Activated T-cell treated with anti-CD3 and anti-CD28 coated beads, Interleukin-2, amount 50 U/mL, for 4 hours (primary cell): Measurements from ENCODE around the gene RPS6KA1. TPM values are rescaled to one million over a fixed set of nuclear protein-coding genes. Genes with fewer than 3 reads are reported as not detected.
A peak's percentile ranks its signal among the peaks of the same experiment; 100 is the strongest.
"Not testable (repeated sequence)": the region's sequence is repeated elsewhere in the genome, so short reads cannot be mapped to it uniquely, and the experiment has no call there.

Experiments
- ATAC-seq, 2 donors: fragments of 200-7000 bp; cut with Tn5 transposase; one replicate each; pipeline ENCODE4 v1.10.0; 2021
- DNase-seq: peaks from one replicate; pipeline ENCODE4 v3.0.0-alpha.2; 2020
- H3K27me3 Mint-ChIP-seq: one replicate; pipeline ENCODE4 v1.8.0; 2021; ENCODE audit warnings: low read depth, mixed read lengths
- H3K36me3 Mint-ChIP-seq: one replicate; pipeline ENCODE4 v1.8.0; 2022; ENCODE audit warnings: mixed read lengths; ENCODE audit not compliant: insufficient read depth
- H3K4me1 Mint-ChIP-seq: one replicate; pipeline ENCODE4 v1.8.0; 2021; ENCODE audit warnings: low read depth, mixed read lengths
- H3K4me3 Mint-ChIP-seq: one replicate; pipeline ENCODE4 v1.8.0; 2021; ENCODE audit warnings: mild to moderate bottlenecking, moderate library complexity, mixed read lengths
- H3K9me3 Mint-ChIP-seq: one replicate; pipeline ENCODE4 v1.8.0; 2021; ENCODE audit warnings: mixed read lengths
- total RNA-seq, 3 donors: library from RNA; stranded (reverse); gene quantifications; one replicate each; pipeline ENCODE4 v1.2.1, GENCODE V29; 2021

RPS6KA1 gene
- total RNA-seq, result 100 to 1,000 TPM; 131 to 157 (median 134) TPM

GRCh38 chr1:26529655-26530409 is at the start of gene RPS6KA1:
Gene RPS6KA1 (plus strand): TSS chr1:26529761. CDS start chr1:26529921, 160 bp downstream.
- Mint-ChIP-seq H3K36me3 (no peaks in the 10 kb centered on the region), H3K4me3 (peak within 1 kb of the TSS; percentile 84), H3K4me1 (peaks cover 24% of the 10 kb centered on the region), H3K9me3 (no peaks in the 10 kb centered on the region), H3K27me3 (no peaks in the 10 kb centered on the region)
- ATAC-seq (peak; percentile 93), DNase-seq (peak; percentile 54)

DNA sequence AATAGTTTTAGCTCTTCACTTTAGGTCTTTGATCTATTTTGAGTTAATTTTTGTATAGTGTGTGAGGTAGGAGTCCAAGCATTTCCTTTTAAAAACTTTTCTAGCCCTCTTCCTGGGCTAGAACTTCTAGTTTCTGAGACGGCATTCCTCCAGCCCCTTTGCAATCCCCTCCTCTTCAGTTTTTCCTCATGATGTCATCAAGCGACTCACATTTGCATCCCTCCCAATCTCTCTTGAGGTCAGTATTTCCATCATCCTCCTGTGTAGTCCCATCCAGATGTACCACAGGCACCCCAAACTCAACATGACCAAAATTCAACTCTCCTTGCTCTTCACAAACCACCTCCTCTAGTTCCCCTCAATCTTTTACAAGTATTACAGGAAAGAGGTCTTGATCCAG is 46.6 kb upstream of the RPS6KA1 start:
- DNase-seq, result no peak

GRCh38 chr1:26483980-26484379 is 45.6 kb upstream of the RPS6KA1 start:
- ATAC-seq, result no peak

More for the DNA sequence above, 46.6 kb upstream of the RPS6KA1 start:
- Mint-ChIP-seq H3K9me3 (no peaks in the 10 kb centered on the region), H3K4me3 (no peak overlapping the region), H3K27me3 (no peaks in the 10 kb centered on the region), H3K4me1 (peaks cover 8% of the 10 kb centered on the region), H3K36me3 (peaks cover 6% of the 10 kb centered on the region)
- no peak for ATAC-seq

DNA sequence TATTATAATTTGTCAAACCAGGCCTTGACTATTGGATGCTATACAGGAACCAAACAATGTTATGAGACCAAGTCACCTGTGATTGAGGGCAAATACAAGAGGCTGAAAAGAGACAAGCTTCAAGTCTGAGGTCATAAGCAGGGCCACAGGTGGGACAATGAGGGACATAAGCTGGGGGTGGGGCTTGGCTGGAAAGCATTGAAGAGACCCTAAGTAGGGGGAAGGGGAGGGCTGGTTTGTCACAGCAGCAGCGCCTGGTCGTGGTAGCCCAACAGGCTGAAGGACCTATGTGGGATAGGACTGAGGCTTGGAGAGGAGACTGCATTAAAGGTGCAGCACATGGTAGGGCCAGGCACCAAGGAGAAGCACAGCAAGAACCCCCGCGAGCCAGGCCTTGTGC is 39.4 kb upstream of the RPS6KA1 start:
- Mint-ChIP-seq H3K9me3 (no peaks in the 10 kb centered on the region), H3K4me3 (no peak overlapping the region)
- no peak for ATAC-seq

More at GRCh38 chr1:26483980-26484379, 45.6 kb upstream of the RPS6KA1 start:
- Mint-ChIP-seq H3K27me3 (no peaks in the 10 kb centered on the region), H3K4me3 (no peak overlapping the region), H3K4me1 (peaks cover 5% of the 10 kb centered on the region), H3K9me3 (no peaks in the 10 kb centered on the region), H3K36me3 (peaks cover 2% of the 10 kb centered on the region)
- no peak for DNase-seq

DNA sequence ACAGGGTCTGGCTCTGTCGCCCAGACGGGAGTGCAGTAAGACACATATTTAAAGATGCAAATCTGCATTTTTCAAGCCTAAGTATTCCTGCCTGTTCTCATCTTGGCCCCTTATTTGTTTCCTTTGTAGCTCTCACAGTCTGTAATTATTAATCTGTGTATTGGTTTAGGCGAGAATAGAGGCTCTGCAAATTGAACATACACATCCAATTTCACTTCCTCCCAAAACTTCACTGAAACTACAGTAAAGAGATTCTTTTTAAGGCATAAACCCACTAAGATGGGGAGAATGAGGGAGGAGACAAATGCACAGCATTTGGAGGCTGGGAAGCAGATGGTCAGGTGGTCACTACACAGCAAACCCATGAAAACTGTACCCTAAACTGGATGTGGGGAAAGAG is 36.3 kb upstream of the RPS6KA1 start:
- Mint-ChIP-seq H3K4me3 (no peak overlapping the region), H3K27me3 (no peaks in the 10 kb centered on the region), H3K9me3 (no peaks in the 10 kb centered on the region), H3K4me1 (no peaks in the 10 kb centered on the region), H3K36me3 (no peaks in the 10 kb centered on the region)
- DNase-seq, result no peak
- ATAC-seq, result no peak

More for the DNA sequence above, 39.4 kb upstream of the RPS6KA1 start:
- H3K36me3 Mint-ChIP-seq, result no peaks in the 10 kb centered on the region
- H3K4me1 Mint-ChIP-seq, result no peaks in the 10 kb centered on the region
- DNase-seq, result no peak
- no peaks in the 10 kb centered on the region for H3K27me3 Mint-ChIP-seq

DNA sequence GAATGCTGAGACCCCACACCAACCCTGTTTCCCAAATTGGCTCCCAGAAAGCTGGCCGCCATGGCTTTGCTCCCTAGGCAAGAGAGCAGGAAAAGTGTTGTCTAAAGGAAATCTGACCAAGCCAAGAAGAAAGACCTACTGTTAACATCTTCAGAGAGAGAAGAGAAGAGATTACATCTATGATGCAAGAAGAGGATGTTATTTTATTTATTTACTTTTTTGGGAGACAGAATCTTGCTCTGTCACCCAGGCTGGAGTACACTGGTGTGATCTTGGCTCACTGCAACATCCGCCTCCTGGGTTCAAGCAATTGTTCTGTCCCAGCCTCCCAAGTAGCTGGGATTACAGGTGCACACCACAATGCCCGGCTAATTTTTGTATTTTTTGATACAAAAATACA is 35.6 kb upstream of the RPS6KA1 start:
- H3K4me1 Mint-ChIP-seq, result peaks cover 2% of the 10 kb centered on the region
- no peak overlapping the region for H3K4me3 Mint-ChIP-seq
- no peaks in the 10 kb centered on the region for H3K27me3 Mint-ChIP-seq
- no peaks in the 10 kb centered on the region for H3K36me3 Mint-ChIP-seq
- DNase-seq, result no peak
- no peaks in the 10 kb centered on the region for H3K9me3 Mint-ChIP-seq
- no peak for ATAC-seq

GRCh38 chr1:26496861-26497260 is 32.7 kb upstream of the RPS6KA1 start:
- Mint-ChIP-seq H3K36me3 (no peaks in the 10 kb centered on the region), H3K9me3 (no peaks in the 10 kb centered on the region), H3K4me3 (no peak overlapping the region), H3K27me3 (no peaks in the 10 kb centered on the region), H3K4me1 (peaks cover 4% of the 10 kb centered on the region)
- DNase-seq (no peak), ATAC-seq (no peak)

DNA sequence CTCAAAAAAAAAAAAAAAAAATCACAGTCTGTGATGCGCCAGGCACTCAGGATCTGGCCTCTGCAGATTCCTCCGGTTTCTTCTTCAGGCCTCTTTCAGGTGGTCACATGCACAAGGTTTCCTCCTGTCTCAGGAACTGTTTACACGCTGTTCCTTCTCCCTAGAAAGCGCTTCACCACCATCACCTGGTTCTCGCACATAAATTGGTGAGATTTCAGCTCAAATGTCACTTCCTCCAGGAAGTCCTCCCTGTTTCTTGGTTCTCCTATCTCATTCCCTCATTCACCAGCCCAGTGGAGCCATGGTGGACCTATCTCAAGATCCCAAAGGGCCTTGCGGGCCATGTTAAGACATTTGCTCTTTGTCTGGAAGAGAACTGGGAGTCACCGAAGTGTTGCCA is 30.7 kb upstream of the RPS6KA1 start:
- Mint-ChIP-seq H3K9me3 (no peaks in the 10 kb centered on the region), H3K4me3 (peak overlapping the region; percentile 20), H3K27me3 (no peaks in the 10 kb centered on the region), H3K4me1 (peaks cover 5% of the 10 kb centered on the region), H3K36me3 (no peaks in the 10 kb centered on the region)
- DNase-seq (no peak), ATAC-seq (no peak)

DNA sequence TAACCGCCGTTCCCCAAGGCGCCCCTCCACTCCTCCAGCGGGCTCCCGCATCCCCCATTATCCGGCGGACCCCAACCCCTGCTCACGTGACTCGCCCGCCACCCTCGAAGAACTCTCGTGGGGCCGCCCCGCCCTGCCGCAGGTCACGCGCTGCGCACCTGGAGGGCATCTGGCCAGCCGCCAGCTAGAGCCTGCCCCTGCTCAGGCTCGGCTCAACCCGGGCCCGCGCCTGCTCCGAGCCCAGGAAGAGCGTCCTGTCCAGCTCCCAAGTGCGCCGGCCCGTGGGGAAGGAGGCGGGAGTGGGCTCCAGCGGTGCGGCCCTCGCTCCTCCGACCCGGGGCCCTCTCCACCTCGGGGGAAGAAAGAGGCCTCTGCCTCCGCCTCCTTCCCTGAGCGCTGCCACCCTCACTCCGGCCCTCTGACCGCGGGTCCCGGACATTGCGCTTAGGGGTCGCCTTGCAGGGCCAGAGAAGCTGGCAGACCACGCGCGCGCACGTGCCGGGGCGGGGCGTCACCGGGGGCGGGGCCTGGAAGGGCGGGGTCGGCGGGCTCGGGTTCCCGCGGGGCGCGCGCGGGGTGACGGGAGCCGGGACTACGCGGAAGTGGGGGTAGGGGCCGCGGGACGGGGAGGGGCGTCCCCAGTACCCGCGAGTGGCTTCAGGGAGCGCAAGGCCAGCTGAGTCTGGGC is 28.9 kb upstream of the RPS6KA1 start:
- DNase-seq (peak; percentile 91), ATAC-seq (peak; percentile 82 to 83)
- H3K4me1 Mint-ChIP-seq, result peaks cover 5% of the 10 kb centered on the region
- H3K27me3 Mint-ChIP-seq, result no peaks in the 10 kb centered on the region
- H3K4me3 Mint-ChIP-seq, result peak overlapping the region; percentile 86
- H3K36me3 Mint-ChIP-seq, result no peaks in the 10 kb centered on the region
- no peaks in the 10 kb centered on the region for H3K9me3 Mint-ChIP-seq

- not testable (repeated sequence) for H3K4me3 Mint-ChIP-seq, H3K9me3 Mint-ChIP-seq, ATAC-seq, H3K27me3 Mint-ChIP-seq, DNase-seq, H3K36me3 Mint-ChIP-seq, H3K4me1 Mint-ChIP-seq
These were observed 18.9 kb upstream of the RPS6KA1 start for GRCh38 chr1:26510711-26511110.

GRCh38 chr1:26515836-26516235 is 13.7 kb upstream of the RPS6KA1 start:
- H3K9me3 Mint-ChIP-seq, H3K27me3 Mint-ChIP-seq, H3K36me3 Mint-ChIP-seq, DNase-seq, H3K4me1 Mint-ChIP-seq, H3K4me3 Mint-ChIP-seq, ATAC-seq: not testable (repeated sequence)

GRCh38 chr1:26516987-26517765 is 12.4 kb upstream of the RPS6KA1 start:
- H3K4me3 Mint-ChIP-seq, result no peak overlapping the region
- no peak for ATAC-seq
- H3K36me3 Mint-ChIP-seq, result no peaks in the 10 kb centered on the region
- DNase-seq, result no peak
- H3K27me3 Mint-ChIP-seq, result peaks cover 3% of the 10 kb centered on the region
- H3K4me1 Mint-ChIP-seq, result no peaks in the 10 kb centered on the region
- H3K9me3 Mint-ChIP-seq, result no peaks in the 10 kb centered on the region

- no peak overlapping the region for H3K4me3 Mint-ChIP-seq
- DNase-seq, result no peak
- no peaks in the 10 kb centered on the region for H3K9me3 Mint-ChIP-seq
- peaks cover 3% of the 10 kb centered on the region for H3K27me3 Mint-ChIP-seq
- no peaks in the 10 kb centered on the region for H3K36me3 Mint-ChIP-seq
- ATAC-seq, result no peak
- H3K4me1 Mint-ChIP-seq, result no peaks in the 10 kb centered on the region
These were observed 11.9 kb upstream of the RPS6KA1 start for GRCh38 chr1:26517766-26518049.

- no peaks in the 10 kb centered on the region for H3K36me3 Mint-ChIP-seq
- H3K4me1 Mint-ChIP-seq, result no peaks in the 10 kb centered on the region
- no peak overlapping the region for H3K4me3 Mint-ChIP-seq
- no peak for ATAC-seq
- H3K9me3 Mint-ChIP-seq, result no peaks in the 10 kb centered on the region
- no peak for DNase-seq
- peaks cover 3% of the 10 kb centered on the region for H3K27me3 Mint-ChIP-seq
These were observed 11.2 kb upstream of the RPS6KA1 start for GRCh38 chr1:26518355-26518754.
